CD4-positive, alpha-beta memory T cell (primary cell): ENCODE data around the gene C19orf67. TPM values are rescaled to one million over a fixed set of nuclear protein-coding genes. Genes with fewer than 3 reads are reported as not detected.

Experiments
- CTCF ChIA-PET: fragments of 350-600 bp; sonication (Branson Sonifier 250); formaldehyde crosslinking; loops from one replicate; lab custom pipeline; 2021; ENCODE audit warnings: inconsistent platforms; ENCODE audit not compliant: partially characterized antibody; lab: Charles Lee
- POLR2A ChIA-PET: fragments of 350-600 bp; sonication (Branson Sonifier 250); formaldehyde crosslinking; loops from one replicate; lab custom pipeline; 2021; ENCODE audit not compliant: partially characterized antibody; lab: Charles Lee
- DNase-seq, 5 donors: peaks; one replicate each; pipeline versions ENCODE4 v3.0.0 to v3.0.0-alpha.2; 2020 to 2022; ENCODE audit warnings: mixed read lengths in 1 of 5
- H3K27ac ChIP-seq: one replicate; pipeline ENCODE4 v1.7.0; 2013; ENCODE audit warnings: low read depth, low read length
- H3K27me3 ChIP-seq: 2 replicates; pipeline ENCODE4 v1.7.0; 2013; ENCODE audit warnings: mild to moderate bottlenecking, low read length, moderate library complexity; ENCODE audit not compliant: insufficient read depth
- H3K36me3 ChIP-seq: 2 replicates; pipeline ENCODE4 v1.7.0; 2013; ENCODE audit warnings: mild to moderate bottlenecking, low read length, moderate library complexity; ENCODE audit not compliant: insufficient read depth
- H3K4me1 ChIP-seq: 2 replicates; pipeline ENCODE4 v1.7.0; 2013; ENCODE audit warnings: mild to moderate bottlenecking, low read length, moderate library complexity; ENCODE audit not compliant: insufficient read depth
- H3K4me3 ChIP-seq, 2 donors: one replicate each; pipeline ENCODE4 v1.7.0; 2013; ENCODE audit warnings: low read length in 2 of 2, mild to moderate bottlenecking in 1 of 2
- H3K9me3 ChIP-seq, 2 donors: one replicate each; pipeline ENCODE4 v1.7.0; 2013; ENCODE audit warnings: low read length in 2 of 2, control low read depth in 1 of 2; ENCODE audit not compliant: control insufficient read depth in 1 of 2
- H3K27ac Mint-ChIP-seq, 7 donors: one replicate each; pipeline ENCODE4 v1.8.0; 2020 to 2021; ENCODE audit warnings: mixed read lengths in 7 of 7, mild to moderate bottlenecking in 6 of 7, inconsistent platforms in 3 of 7, moderate library complexity in 3 of 7
- H3K27me3 Mint-ChIP-seq, 2 donors: one replicate each; pipeline ENCODE4 v1.8.0; 2020 to 2021; ENCODE audit warnings: mixed read lengths in 2 of 2
- H3K36me3 Mint-ChIP-seq, 2 donors: one replicate each; pipeline ENCODE4 v1.8.0; 2020 to 2021; ENCODE audit warnings: mixed read lengths in 2 of 2, inconsistent platforms in 1 of 2, mild to moderate bottlenecking in 1 of 2
- H3K4me1 Mint-ChIP-seq, 4 donors: one replicate each; pipeline ENCODE4 v1.8.0; 2020 to 2021; ENCODE audit warnings: mixed read lengths in 4 of 4, mild to moderate bottlenecking in 1 of 4
- H3K4me3 Mint-ChIP-seq, 8 donors: one replicate each; pipeline ENCODE4 v1.8.0; 2020 to 2021; ENCODE audit warnings: mixed read lengths in 8 of 8, mild to moderate bottlenecking in 7 of 8, moderate library complexity in 6 of 8, inconsistent platforms in 3 of 8
- H3K9me3 Mint-ChIP-seq, 8 donors: one replicate each; pipeline ENCODE4 v1.8.0; 2020 to 2021; ENCODE audit warnings: mixed read lengths in 8 of 8, mild to moderate bottlenecking in 5 of 8, inconsistent platforms in 3 of 8, moderate library complexity in 1 of 8
- intact Hi-C: fragments of 100-400 bp; cut with micrococcal nuclease; formaldehyde crosslinking; loops from one replicate; pipeline ENCODE4 v1.15.1; 2023
- polyA plus RNA-seq, 2 donors: library from polyadenylated mRNA; unstranded; fragments of 300-500 nt; fragmentation: Illumina TruSeq; gene quantifications; one replicate each; pipeline ENCODE4 v1.2.3, GENCODE V29; 2021
- total RNA-seq, 2 experiments: library from RNA; stranded (reverse); gene quantifications; one replicate each; pipeline ENCODE4 v1.2.3, GENCODE V29; 2021

C19orf67 gene
- total and polyA plus RNA-seq, 4 experiments from 2014 or later: 0.55 TPM; not detected in 3

DNA sequence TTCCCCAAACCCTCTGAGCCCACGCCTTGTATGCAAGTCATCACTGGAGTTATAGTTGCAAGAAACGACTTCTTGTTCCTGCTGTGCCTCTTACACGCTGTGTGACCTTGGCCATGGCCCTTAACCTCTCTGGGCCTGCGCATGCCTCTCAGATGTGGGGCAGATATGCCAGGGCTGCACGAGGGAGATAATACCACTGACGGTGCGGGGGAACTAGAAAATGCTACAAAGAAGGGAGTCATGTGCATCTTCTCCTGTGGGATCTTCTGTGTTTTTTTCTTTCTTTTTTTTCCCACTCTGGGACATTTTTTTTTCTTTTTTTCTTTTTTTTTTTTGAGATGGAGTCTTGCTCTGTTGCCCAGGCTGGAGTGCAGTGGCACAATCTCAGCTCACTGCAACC lies 9.3 kb upstream of the C19orf67 start:
- Histone ChIP-seq H3K4me3 (no peak overlapping the region), H3K4me1 (peaks cover 8% of the 10 kb centered on the region), H3K9me3 (peaks cover 0 to 5% of the 10 kb centered on the region in 2 donors), H3K36me3 (peaks cover 12% of the 10 kb centered on the region), H3K27ac (no peak overlapping the region), H3K27me3 (no peaks in the 10 kb centered on the region)
- CTCF ChIA-PET: interaction anchor here (1.7 kb wide), 1 partner anchor 21 kb away, joined by 5 read pairs; no protein-coding TSS in a partner anchor
- intact Hi-C loops: loop anchor here (5.0 kb wide), 1 partner anchor 112 kb away; the partner anchor contains the start of gene ADGRL1
- Mint-ChIP-seq H3K9me3 (peaks cover 0 to 17% (median 0%) of the 10 kb centered on the region in 8 donors), H3K4me3 (peak overlapping the region in 1 of 8 donors; percentile 57), H3K4me1 (peaks cover 5 to 21% (median 12%) of the 10 kb centered on the region in 4 donors), H3K36me3 (peaks cover 8 to 27% of the 10 kb centered on the region in 2 donors), H3K27ac (peak overlapping the region in 3 of 7 donors; percentile 51 to 84 (median 65)), H3K27me3 (peaks cover 0 to 2% of the 10 kb centered on the region in 2 donors)
- DNase-seq: no peak
- POLR2A ChIA-PET: interaction anchor here (0.6 to 4.1 kb wide), 3 partner anchors 13 to 42 kb away, joined by 3 to 25 read pairs (median 4); partner anchors contain the start of gene ASF1B

DNA sequence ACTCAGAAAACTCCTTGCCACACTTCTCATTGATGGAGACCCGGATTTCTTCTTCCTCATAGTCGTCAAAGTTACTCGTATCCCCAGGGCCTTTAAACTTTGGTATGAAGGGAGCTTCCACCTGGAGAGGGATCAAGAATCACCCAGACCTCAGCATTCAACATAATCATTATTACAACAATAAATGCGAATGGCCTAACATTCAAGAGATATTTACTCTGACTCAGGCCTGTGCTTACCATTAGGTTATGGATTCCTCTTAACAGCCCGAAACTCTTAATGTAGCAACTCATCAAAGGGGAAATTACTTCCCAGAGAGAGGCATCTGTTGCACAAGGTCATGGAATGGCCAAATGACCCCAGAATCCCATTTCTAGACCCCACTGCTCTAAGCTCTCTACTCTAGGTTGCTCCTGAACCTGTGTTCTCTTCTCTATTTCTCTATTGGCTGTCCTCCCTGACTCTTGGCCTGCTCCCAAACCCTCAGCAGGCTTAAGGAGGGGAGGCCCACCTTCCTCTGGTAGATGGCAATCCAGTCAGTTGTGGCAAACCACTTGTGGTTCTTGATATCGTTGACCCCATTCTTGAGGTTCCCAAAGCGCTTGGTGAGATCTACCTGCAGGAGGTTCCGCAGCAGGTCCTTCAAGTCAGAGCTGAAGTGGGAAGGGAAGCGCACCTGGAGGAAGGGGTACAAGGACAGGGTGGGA lies 7.7 kb upstream of the C19orf67 start:
- Histone ChIP-seq H3K36me3 (peaks cover 12% of the 10 kb centered on the region), H3K27me3 (no peaks in the 10 kb centered on the region), H3K27ac (no peak overlapping the region), H3K4me3 (no peak overlapping the region), H3K4me1 (peaks cover 14% of the 10 kb centered on the region), H3K9me3 (peaks cover 0 to 5% of the 10 kb centered on the region in 2 donors)
- H3K9me3 Mint-ChIP-seq: peaks cover 0 to 17% (median 0%) of the 10 kb centered on the region in 8 donors
- intact Hi-C loops: loop anchor here (5.0 kb wide), 1 partner anchor 114 kb away; the partner anchor contains the start of gene ADGRL1
- H3K36me3 Mint-ChIP-seq: peaks cover 12 to 31% of the 10 kb centered on the region in 2 donors
- H3K27me3 Mint-ChIP-seq: peaks cover 0 to 2% of the 10 kb centered on the region in 2 donors
- peak overlapping the region in 6 of 7 donors; percentile 2 to 84 (median 68) for H3K27ac Mint-ChIP-seq
- ChIA-PET POLR2A (interaction anchor here (0.9 to 4.1 kb wide), 7 partner anchors 10 to 319 kb away, joined by 3 to 25 read pairs (median 4); partner anchors contain the start of genes ASF1B and PRKACA), CTCF (interaction anchor here (0.6 to 1.8 kb wide), 3 partner anchors 21 to 43 kb away, joined by 3 to 6 read pairs (median 4); partner anchors contain the start of gene ASF1B)
- H3K4me3 Mint-ChIP-seq: peak overlapping the region; percentile 34 to 81 (median 65)
- peaks cover 10 to 28% (median 19%) of the 10 kb centered on the region in 4 donors for H3K4me1 Mint-ChIP-seq
- DNase-seq: no peak

DNA sequence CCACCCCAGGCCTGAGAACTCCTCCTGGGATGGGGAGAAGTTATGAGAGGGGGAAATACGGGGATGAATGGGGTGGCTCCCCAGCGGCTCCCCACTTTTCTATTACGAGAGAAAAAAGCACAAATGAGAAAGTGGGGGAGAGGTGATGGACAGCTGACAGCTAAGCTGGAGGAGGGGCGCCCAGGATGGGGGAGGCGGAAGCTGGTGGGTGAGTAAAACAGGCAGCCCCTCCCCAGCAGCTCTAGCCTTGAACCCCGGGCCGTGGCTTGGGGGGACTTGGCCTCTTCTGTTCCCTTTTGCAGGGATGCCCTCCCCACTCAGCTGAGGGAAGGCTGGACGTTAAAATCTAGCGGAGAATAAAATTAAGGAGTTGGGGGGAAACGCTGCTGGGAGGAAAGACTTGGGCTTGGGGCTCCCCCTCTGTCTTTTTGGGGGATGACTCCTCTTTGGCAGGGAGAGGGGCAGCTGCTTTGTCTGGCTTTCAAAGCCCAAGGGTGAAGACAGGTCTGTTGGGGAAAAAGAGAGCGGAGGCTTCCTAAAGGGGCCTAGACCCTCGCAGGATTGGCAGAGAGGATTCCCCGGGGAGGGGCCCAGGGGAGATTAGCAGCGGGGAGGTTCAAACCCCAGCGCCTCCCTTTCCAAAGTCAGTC lies 6.4 kb upstream of the C19orf67 start:
- peak overlapping the region; percentile 72 for H3K27ac ChIP-seq
- peaks cover 0 to 2% of the 10 kb centered on the region in 2 donors for H3K27me3 Mint-ChIP-seq
- H3K4me3 ChIP-seq: peak overlapping the region; percentile 86 to 88
- no peak for DNase-seq
- peaks cover 0 to 5% of the 10 kb centered on the region in 2 donors for H3K9me3 ChIP-seq
- peak overlapping the region; percentile 95 to 100 (median 99) for H3K27ac Mint-ChIP-seq
- no peaks in the 10 kb centered on the region for H3K27me3 ChIP-seq
- peaks cover 0 to 17% (median 0%) of the 10 kb centered on the region in 8 donors for H3K9me3 Mint-ChIP-seq
- ChIA-PET CTCF (interaction anchor here (1.5 kb wide), 2 partner anchors 10 to 18 kb away, joined by 4 to 5 read pairs; no protein-coding TSS in a partner anchor), POLR2A (interaction anchor here (0.9 to 4.1 kb wide), 11 partner anchors 9 to 211 kb away, joined by 3 to 25 read pairs (median 3); partner anchors contain the start of genes ASF1B, IL27RA, PRKACA and RFX1)
- peaks cover 6% of the 10 kb centered on the region for H3K36me3 ChIP-seq
- H3K4me1 ChIP-seq: peaks cover 14% of the 10 kb centered on the region
- H3K4me1 Mint-ChIP-seq: peaks cover 10 to 28% (median 21%) of the 10 kb centered on the region in 4 donors
- intact Hi-C loops: loop anchor here (1.0 to 5.0 kb wide), 5 partner anchors 19 to 212 kb away; partner anchors contain the start of genes ADGRL1, DCAF15 and MISP3
- H3K36me3 Mint-ChIP-seq: peaks cover 7 to 24% of the 10 kb centered on the region in 2 donors
- H3K4me3 Mint-ChIP-seq: peak overlapping the region; percentile 99 to 100 (median 100)

DNA sequence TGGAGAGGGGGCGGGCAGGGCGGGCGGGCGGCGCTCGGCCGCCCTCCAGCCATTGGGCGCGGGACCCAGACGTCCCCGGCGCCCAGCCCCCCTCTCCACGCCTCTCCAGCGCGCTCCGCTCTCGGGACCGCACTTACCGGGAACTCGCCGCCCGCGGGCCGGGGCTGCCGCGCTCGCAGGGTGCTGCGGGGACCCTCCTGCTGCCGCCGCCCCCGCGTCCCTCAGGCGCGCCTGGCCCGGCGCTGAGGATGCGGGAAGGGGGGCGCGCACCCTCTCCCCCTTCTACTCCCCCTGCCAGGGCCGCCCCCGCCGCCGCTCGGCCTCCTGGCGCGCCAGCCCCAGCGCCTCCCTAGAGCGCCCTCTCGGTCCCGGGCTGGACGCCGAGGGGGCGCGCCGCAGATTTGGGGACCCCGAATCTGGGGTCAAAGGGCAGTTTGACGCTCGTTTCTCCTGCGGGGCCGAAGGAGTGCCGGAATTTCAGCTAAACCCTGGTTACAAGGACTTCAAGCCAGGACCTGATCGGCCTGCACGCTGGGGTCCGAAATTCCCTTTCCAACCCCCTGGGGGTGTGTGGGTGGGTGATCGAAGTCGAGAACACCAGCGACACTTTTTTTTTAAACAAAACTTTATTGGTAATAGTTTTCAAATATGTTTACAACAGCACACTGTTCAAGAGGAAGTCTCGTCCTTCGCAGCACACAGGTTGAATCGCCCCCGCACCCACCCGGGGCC lies 5.7 kb upstream of the C19orf67 start:
- Histone ChIP-seq H3K27me3 (no peaks in the 10 kb centered on the region), H3K4me1 (peaks cover 14% of the 10 kb centered on the region), H3K36me3 (no peaks in the 10 kb centered on the region), H3K27ac (peak overlapping the region; percentile 72), H3K9me3 (peaks cover 0 to 5% of the 10 kb centered on the region in 2 donors), H3K4me3 (peak overlapping the region; percentile 86 to 88)
- Mint-ChIP-seq H3K4me3 (peak overlapping the region; percentile 99 to 100 (median 100)), H3K27ac (peak overlapping the region; percentile 95 to 100 (median 99)), H3K36me3 (peaks cover 4 to 19% of the 10 kb centered on the region in 2 donors), H3K4me1 (peaks cover 10 to 28% (median 21%) of the 10 kb centered on the region in 4 donors), H3K9me3 (peaks cover 0 to 17% (median 0%) of the 10 kb centered on the region in 8 donors), H3K27me3 (peaks cover 0 to 2% of the 10 kb centered on the region in 2 donors)
- DNase-seq: peak; percentile 79 to 84 (median 80)
- ChIA-PET POLR2A (interaction anchor here (0.9 to 4.1 kb wide), 11 partner anchors 9 to 211 kb away, joined by 3 to 25 read pairs (median 3); partner anchors contain the start of genes ASF1B, IL27RA, PRKACA and RFX1), CTCF (interaction anchor here (1.5 kb wide), 2 partner anchors 10 to 18 kb away, joined by 4 to 5 read pairs; no protein-coding TSS in a partner anchor)
- intact Hi-C loops: loop anchor here (1.0 to 5.0 kb wide), 5 partner anchors 18 to 211 kb away; partner anchors contain the start of genes ADGRL1, DCAF15 and MISP3

DNA sequence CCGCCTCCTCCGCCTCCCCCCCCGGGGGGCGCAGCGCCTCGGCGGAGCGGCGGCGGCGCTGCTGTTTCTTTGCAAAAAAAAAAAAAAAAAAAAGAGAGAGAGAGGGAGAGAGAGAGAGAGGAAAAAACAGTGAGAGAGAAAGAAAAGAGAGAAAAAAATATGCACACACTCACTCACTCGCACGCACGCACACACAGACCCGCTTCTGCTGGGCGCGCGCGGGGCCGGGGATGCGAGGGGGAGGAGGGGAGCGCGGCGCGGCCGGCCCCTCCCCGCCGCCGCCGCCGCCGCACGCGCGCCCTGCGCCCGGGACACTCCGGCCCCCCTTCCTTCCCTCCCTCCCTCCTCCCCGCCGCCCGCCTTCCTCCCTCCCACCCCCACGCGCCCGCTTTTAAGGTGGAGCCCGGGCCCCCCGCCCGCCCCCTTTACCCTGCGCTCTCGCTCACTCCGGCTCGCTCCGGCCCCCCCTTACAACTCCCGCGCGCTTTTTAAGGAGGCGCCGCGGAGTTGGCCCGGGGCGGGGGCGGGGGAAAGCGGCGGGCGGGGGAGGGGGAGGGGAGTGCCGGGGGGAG lies 5.0 kb upstream of the C19orf67 start, which contains the start of gene SAMD1:
Gene SAMD1 (minus strand): TSS at position 243 of the 572 bp plus-strand sequence.
- CTCF ChIA-PET: interaction anchor here (1.5 kb wide), 1 partner anchor 9 kb away, joined by 4 read pairs; no protein-coding TSS in a partner anchor
- peaks cover 10 to 28% (median 21%) of the 10 kb centered on the region in 4 donors for H3K4me1 Mint-ChIP-seq
- Histone ChIP-seq H3K27me3 (no peaks in the 10 kb centered on the region), H3K27ac (peak within 1 kb of the TSS; percentile 72), H3K4me3 (peak within 1 kb of the TSS; percentile 86 to 88), H3K4me1 (peaks cover 14% of the 10 kb centered on the region), H3K36me3 (no peaks in the 10 kb centered on the region), H3K9me3 (peaks cover 0 to 5% of the 10 kb centered on the region in 2 donors)
- peaks cover 0 to 2% of the 10 kb centered on the region in 2 donors for H3K27me3 Mint-ChIP-seq
- POLR2A ChIA-PET: interaction anchor here (1.3 to 4.1 kb wide), 9 partner anchors 9 to 208 kb away, joined by 3 to 25 read pairs (median 7); partner anchors contain the start of genes ASF1B, IL27RA and PRKACA
- H3K27ac Mint-ChIP-seq: peak within 1 kb of the TSS; percentile 95 to 100 (median 99)
- H3K4me3 Mint-ChIP-seq: peak within 1 kb of the TSS; percentile 99 to 100 (median 100)
- intact Hi-C loops: loop anchor here (1.0 to 5.0 kb wide), 7 partner anchors 9 to 210 kb away; partner anchors contain the start of genes ADGRL1, DCAF15, MISP3 and PRKACA
- H3K36me3 Mint-ChIP-seq: peaks cover 4 to 19% of the 10 kb centered on the region in 2 donors
- peaks cover 0 to 17% (median 0%) of the 10 kb centered on the region in 8 donors for H3K9me3 Mint-ChIP-seq
- DNase-seq: peak; percentile 79 to 88 (median 83)
